H1 (cell line): ENCODE data around the gene KRTAP19-4. TPM values are rescaled to one million over a fixed set of nuclear protein-coding genes. Genes with fewer than 3 reads are reported as not detected.

Experiments
- CTCF ChIA-PET: fragments of 300-600 bp; sonication (Branson Sonifier 250); formaldehyde crosslinking; loops from one replicate; lab custom pipeline; 2021; ENCODE audit not compliant: partially characterized antibody; lab: Charles Lee
- POLR2A ChIA-PET: fragments of 300-600 bp; sonication (Branson Sonifier 250); formaldehyde crosslinking; loops from one replicate; lab custom pipeline; 2021; ENCODE audit warnings: inconsistent platforms; ENCODE audit not compliant: partially characterized antibody; lab: Charles Lee
- DNase-seq, 2 experiments: peaks; one replicate each; pipeline versions ENCODE4 v3.0.0 to v3.0.0-alpha.2; 2010 to 2022; ENCODE audit warnings: low spot score in 2 of 2, low read depth in 1 of 2, mixed read lengths in 1 of 2
- FAIRE-seq: peaks from 2 replicates; lab custom pipeline; 2011; peaks lifted over from hg19 to GRCh38; lab: Jason Lieb, UNC
- H2AFZ ChIP-seq: 2 replicates; pipeline ENCODE4 v1.8.1; 2012; ENCODE audit warnings: low read length, inconsistent platforms
- H2AK5ac ChIP-seq: 2 replicates; pipeline ENCODE4 v1.6.1; 2013; ENCODE audit warnings: low read depth, low read length
- H2BK120ac ChIP-seq: replicated peaks from 2 replicates; pipeline ENCODE3; 2013; ENCODE audit warnings: low read depth, low read length, inconsistent platforms
- H2BK12ac ChIP-seq: 2 replicates; pipeline ENCODE4 v1.6.1; 2013; ENCODE audit warnings: low read depth, low read length
- H2BK15ac ChIP-seq: 2 replicates; pipeline ENCODE4 v1.6.1; 2013; ENCODE audit warnings: low read length
- H2BK20ac ChIP-seq: 2 replicates; pipeline ENCODE4 v1.6.1; 2013; ENCODE audit warnings: low read length
- H2BK5ac ChIP-seq: 2 replicates; pipeline ENCODE4 v1.6.1; 2013; ENCODE audit warnings: low read depth, low read length
- H3K14ac ChIP-seq: 2 replicates; pipeline ENCODE4 v1.6.1; 2013; ENCODE audit warnings: inconsistent platforms; ENCODE audit not compliant: insufficient read length
- H3K18ac ChIP-seq: 2 replicates; pipeline ENCODE4 v1.6.1; 2013; ENCODE audit warnings: low read length; ENCODE audit errors: extremely low read depth
- H3K23ac ChIP-seq: 2 replicates; pipeline ENCODE4 v1.6.1; 2013; ENCODE audit warnings: inconsistent platforms; ENCODE audit not compliant: insufficient read length
- H3K23me2 ChIP-seq: 2 replicates; pipeline ENCODE4 v1.6.1; 2013; ENCODE audit warnings: low read depth, low read length
- H3K27ac ChIP-seq: 2 replicates; pipeline ENCODE4 v1.6.1; 2011; ENCODE audit warnings: low read depth, low read length, inconsistent platforms
- H3K27me3 ChIP-seq, 4 experiments: replicated peaks in 1 of 4; 1 replicate in 1 of 4; 2 replicates in 3 of 4; pipeline versions ENCODE4 v1.6.1 to v1.8.1; 2011 to 2013; ENCODE audit warnings: low read length in 3 of 4, mild to moderate bottlenecking in 3 of 4, inconsistent platforms in 2 of 4, mixed read lengths in 2 of 4, moderate library complexity in 1 of 4; ENCODE audit not compliant: control insufficient read depth in 3 of 4, insufficient read depth in 3 of 4; ENCODE audit errors: extremely low read depth in 1 of 4
- H3K36me3 ChIP-seq, 4 experiments: 2 replicates each; pipeline versions ENCODE4 v1.6.1 to v1.8.1; 2011 to 2013; ENCODE audit warnings: mild to moderate bottlenecking in 4 of 4, low read length in 3 of 4, moderate library complexity in 2 of 4, control low read depth in 1 of 4, inconsistent platforms in 1 of 4; ENCODE audit not compliant: insufficient read depth in 4 of 4, control insufficient read depth in 2 of 4
- H3K4ac ChIP-seq: replicated peaks from 2 replicates; pipeline ENCODE3; 2013; ENCODE audit warnings: low read length, low read depth, mixed read lengths, inconsistent platforms; ENCODE audit not compliant: insufficient read length
- H3K4me1 ChIP-seq, 4 experiments: replicated peaks in 1 of 4; 1 replicate in 1 of 4; 2 replicates in 3 of 4; pipeline versions ENCODE4 v1.6.1 to v1.8.1; 2011 to 2013; ENCODE audit warnings: low read length in 3 of 4, inconsistent platforms in 2 of 4, mixed read lengths in 1 of 4; ENCODE audit not compliant: insufficient read depth in 4 of 4, control insufficient read depth in 3 of 4
- H3K4me2 ChIP-seq, 2 experiments: 2 replicates each; pipeline versions ENCODE4 v1.6.1 to v1.8.1; 2011 to 2013; ENCODE audit warnings: low read depth in 2 of 2, low read length in 2 of 2, control low read depth in 1 of 2, inconsistent platforms in 1 of 2, mild to moderate bottlenecking in 1 of 2; ENCODE audit not compliant: insufficient read depth in 1 of 2
- H3K4me3 ChIP-seq, 4 experiments: fragments of 200-600, 300-600 bp in 1 of 4; sonication (generic), shearing (Covaris generic), sonication (Bioruptor Twin) in 1 of 4; 2 replicates each; pipeline versions ENCODE4 v1.5.1 to v1.8.1; 2011 to 2016; ENCODE audit warnings: low read length in 4 of 4, low read depth in 3 of 4, control low read depth in 2 of 4, inconsistent platforms in 2 of 4, mild to moderate bottlenecking in 2 of 4, mixed read lengths in 1 of 4, moderate library complexity in 1 of 4; ENCODE audit not compliant: insufficient read depth in 2 of 4; ENCODE audit errors: extremely low read depth in 1 of 4
- H3K56ac ChIP-seq: replicated peaks from 2 replicates; pipeline ENCODE3; 2013; ENCODE audit warnings: low read depth, mild to moderate bottlenecking, mixed read lengths, low read length, inconsistent platforms; ENCODE audit not compliant: insufficient read length
- H3K79me1 ChIP-seq: 2 replicates; pipeline ENCODE4 v1.6.1; 2013; ENCODE audit warnings: low read depth, low read length, control low read depth
- H3K79me2 ChIP-seq, 2 experiments: 2 replicates each; pipeline versions ENCODE4 v1.6.1 to v1.8.1; 2012 to 2013; ENCODE audit warnings: low read length in 2 of 2, mild to moderate bottlenecking in 2 of 2, inconsistent platforms in 1 of 2; ENCODE audit not compliant: insufficient read depth in 2 of 2, control insufficient read depth in 1 of 2
- H3K9ac ChIP-seq, 4 experiments: replicated peaks in 1 of 4; 1 replicate in 1 of 4; 2 replicates in 3 of 4; pipeline versions ENCODE4 v1.6.1 to v1.8.1; 2011 to 2013; ENCODE audit warnings: low read depth in 3 of 4, low read length in 3 of 4, control low read depth in 2 of 4, mild to moderate bottlenecking in 2 of 4, moderate library complexity in 2 of 4, inconsistent platforms in 1 of 4; ENCODE audit errors: extremely low read depth in 1 of 4
- H3K9me3 ChIP-seq, 2 experiments: 2 replicates each; pipeline versions ENCODE4 v1.6.1 to v1.8.1; 2012 to 2013; ENCODE audit warnings: mild to moderate bottlenecking in 2 of 2, moderate library complexity in 2 of 2, control low read depth in 1 of 2, inconsistent platforms in 1 of 2, low read depth in 1 of 2, low read length in 1 of 2, mixed read lengths in 1 of 2; ENCODE audit not compliant: insufficient read depth in 2 of 2
- H4K20me1 ChIP-seq, 2 experiments: replicated peaks in 1 of 2; 2 replicates each; pipeline versions ENCODE3 to v1.8.1; 2011 to 2013; ENCODE audit warnings: inconsistent platforms in 2 of 2, low read length in 2 of 2, mild to moderate bottlenecking in 1 of 2; ENCODE audit not compliant: insufficient read depth in 2 of 2, control insufficient read depth in 1 of 2
- H4K5ac ChIP-seq: 2 replicates; pipeline ENCODE4 v1.6.1; 2013; ENCODE audit warnings: low read length, low read depth, mixed read lengths, inconsistent platforms; ENCODE audit not compliant: insufficient read length
- H4K8ac ChIP-seq: 2 replicates; pipeline ENCODE4 v1.8.0; 2013; ENCODE audit warnings: mild to moderate bottlenecking, moderate library complexity, low read length, inconsistent platforms; ENCODE audit not compliant: insufficient read depth; ENCODE audit errors: extremely low read depth
- H4K91ac ChIP-seq: replicated peaks from 2 replicates; pipeline ENCODE3; 2013; ENCODE audit warnings: low read length, mixed read lengths, inconsistent platforms; ENCODE audit not compliant: insufficient read length
- BRCA1 ChIP-seq: IDR thresholded peaks from 2 replicates; pipeline ENCODE4 v1.6.1; 2012; ENCODE audit warnings: low read depth, low read length, improper control_type of control experiment
- HDAC6 ChIP-seq: IDR thresholded peaks from one replicate; pipeline ENCODE4 v1.7.1; 2012; ENCODE audit warnings: low read depth, mild to moderate bottlenecking, inconsistent platforms, low read length, moderate library complexity
- PHF8 ChIP-seq: fragments of 200-600 bp; sonication (generic); conservative IDR thresholded peaks from 2 replicates; pipeline ENCODE4 v1.7.1; 2012; ENCODE audit warnings: low read depth, mild to moderate bottlenecking, inconsistent platforms, low read length, moderate library complexity
- POU5F1 ChIP-seq: IDR thresholded peaks from 2 replicates; pipeline ENCODE4 v1.6.1; 2011; ENCODE audit warnings: low read depth, mild to moderate bottlenecking, low read length, moderate library complexity
- SP2 ChIP-seq: IDR thresholded peaks from 2 replicates; pipeline ENCODE4 v1.6.1; 2012; ENCODE audit warnings: mild to moderate bottlenecking, low read length, inconsistent platforms
- YY1 ChIP-seq: IDR thresholded peaks from 2 replicates; pipeline ENCODE4 v1.6.1; 2011; ENCODE audit warnings: low read depth, mild to moderate bottlenecking, low read length
- WGBS, 2 experiments: shearing (Covaris generic) in 1 of 2; methylation state at CpG; one replicate each; pipeline versions ENCODE4 v1.1.6 to v1.1.7; 2013 to 2015; ENCODE audit warnings: low lambda C conversion rate in 2 of 2, mixed read lengths in 2 of 2, inconsistent platforms in 1 of 2, low coverage in 1 of 2, missing lambda C conversion rate in 1 of 2; ENCODE audit not compliant: insufficient replicate concordance in 2 of 2, insufficient coverage in 1 of 2, insufficient read length in 1 of 2; ENCODE audit errors: extremely low coverage in 1 of 2, missing lambda C conversion rate in 1 of 2; 5-methylcytosine and 5-hydroxymethylcytosine counted together
- long read RNA-seq, 2 experiments: library from RNA in 1 of 2; library from capped mRNA in 1 of 2; stranded (forward); transcript quantifications; one replicate each; pipeline ENCODE4 v2.0.0, GENCODE V29; 2021; ENCODE audit warnings: inconsistent platforms in 1 of 2
- polyA minus RNA-seq, 3 experiments: library from RNA; depleted of rRNA, polyadenylated mRNA; stranded (reverse); fragments of >200 nt; gene quantifications; 1 replicate in 2 of 3; 2 replicates in 1 of 3; pipeline ENCODE4 v1.2.3, GENCODE V29; 2011
- polyA plus RNA-seq, 7 experiments: library from polyadenylated mRNA; depleted of rRNA in 3 of 7; stranded (reverse) in 5 of 7; unstranded in 2 of 7; fragments of >200 nt in 5 of 7; fragments of 200-250 nt in 2 of 7; gene quantifications; 1 replicate in 5 of 7; 2 replicates in 1 of 7; 4 replicates in 1 of 7; pipeline versions ENCODE4 v1.2.1 to v1.2.3, GENCODE V29; 2011 to 2013; ENCODE audit warnings: missing spikeins in 2 of 7, mixed read lengths in 2 of 7
- total RNA-seq: library from RNA; stranded (reverse); fragmentation: NEBNext Ultra II Directional; extraction: Animal tissue kit (Norgen Biotek cat#: 25700); gene quantifications from 2 replicates; pipeline ENCODE4 v1.2.1, GENCODE V29; 2021
- TF ChIP-seq, protein P1 (sequence below): IDR thresholded peaks from 2 replicates; pipeline ENCODE4 v1.6.1; 2012; ENCODE audit warnings: inconsistent platforms
- TF ChIP-seq, protein P2 (sequence below): IDR thresholded peaks from 2 replicates; pipeline ENCODE4 v1.6.1; 2011; ENCODE audit warnings: low read depth, mild to moderate bottlenecking, low read length; ENCODE audit not compliant: insufficient read depth

Gene KRTAP19-4, protein sequence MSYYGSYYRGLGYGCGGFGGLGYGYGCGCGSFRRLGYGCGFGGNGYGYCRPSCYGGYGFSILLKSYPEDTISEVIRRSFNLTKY
- total RNA-seq = not detected in 2 replicates
- polyA plus RNA-seq (2011; rRNA removed) = not detected in 2 replicates
- polyA plus RNA-seq (2011; cell fraction: cytosol; rRNA removed) = not detected
- polyA plus RNA-seq (2011; cell fraction: nucleus; rRNA removed) = not detected
- polyA plus RNA-seq (2012, experiment 1 of 2) = not detected in 4 replicates
- polyA plus RNA-seq (2012, experiment 2 of 2) = not detected
- not detected for polyA plus RNA-seq (2013, experiment 1 of 2)
- polyA plus RNA-seq (2013, experiment 2 of 2) = not detected
- not detected in 2 replicates for polyA minus RNA-seq (2011; rRNA and poly(A)+ RNA removed)
- polyA minus RNA-seq (2011; cell fraction: cytosol; rRNA and poly(A)+ RNA removed) = not detected
- polyA minus RNA-seq (2011; cell fraction: nucleus; rRNA and poly(A)+ RNA removed) = not detected
- long read RNA-seq, experiment 1 = 0 reads
- long read RNA-seq, experiment 2 = 0 reads

DNA sequence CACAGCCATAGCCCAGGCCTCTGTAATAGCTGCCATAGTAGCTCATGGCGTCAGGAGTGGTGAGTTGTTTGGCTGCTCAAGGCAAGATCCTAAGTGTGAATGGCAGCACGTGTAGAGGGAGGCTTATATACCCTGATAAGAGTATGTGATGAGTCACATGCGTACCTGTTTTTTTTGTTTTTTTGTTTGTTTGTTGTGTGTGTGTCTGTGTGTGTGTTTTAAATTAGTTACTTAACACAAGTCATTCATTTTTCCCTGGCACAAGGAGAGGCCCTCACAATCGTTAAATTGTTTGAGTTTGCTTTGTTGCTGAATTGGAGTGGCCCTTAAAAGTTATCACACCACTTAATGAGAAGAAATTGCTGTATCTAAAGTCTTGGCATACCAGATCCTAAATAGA lies at the start of gene KRTAP19-4:
Gene KRTAP19-4, minus strand, starts transcription at position 101 of the 400 bp plus-strand sequence. Its CDS starts 55 bp downstream, at position 46.
- H2BK120ac ChIP-seq = no peak within 1 kb of the TSS
- no peak within 1 kb of the TSS for H2BK15ac ChIP-seq
- 94% methylated on average over 4 of the region's 4 CpGs; no CpG with 5 or more reads in 1 of the 2 experiments for WGBS, 2 experiments
- no peak within 1 kb of the TSS for H3K56ac ChIP-seq
- FAIRE-seq (no peak), DNase-seq (no peak)
- H2AK5ac ChIP-seq = no peak within 1 kb of the TSS
- H3K9me3 ChIP-seq = no peaks in the 10 kb centered on the region
- no peaks in the 10 kb centered on the region for H4K20me1 ChIP-seq
- no peak within 1 kb of the TSS for H3K27ac ChIP-seq
- H3K18ac ChIP-seq = no peak within 1 kb of the TSS
- ChIA-PET POLR2A (no interaction called here), CTCF (interaction anchor here (0.7 to 2.7 kb wide), 3 partner anchors 9 to 334 kb away, joined by 3 to 21 read pairs (median 3); no protein-coding TSS in a partner anchor)
- H2BK5ac ChIP-seq = no peak within 1 kb of the TSS
- H3K4me3 ChIP-seq = no peak within 1 kb of the TSS
- no peak within 1 kb of the TSS for H2BK12ac ChIP-seq
- no peak within 1 kb of the TSS for H4K5ac ChIP-seq
- H3K23me2 ChIP-seq = no peaks in the 10 kb centered on the region
- no peaks in the 10 kb centered on the region for H3K27me3 ChIP-seq
- H3K23ac ChIP-seq = no peak within 1 kb of the TSS
- no peak within 1 kb of the TSS for H3K9ac ChIP-seq
- H3K36me3 ChIP-seq = no peaks in the 10 kb centered on the region
- H2BK20ac ChIP-seq = no peak within 1 kb of the TSS
- H3K79me1 ChIP-seq = no peaks in the 10 kb centered on the region
- H3K4me2 ChIP-seq = no peak within 1 kb of the TSS
- H3K14ac ChIP-seq = no peak within 1 kb of the TSS
- no peak within 1 kb of the TSS for H4K8ac ChIP-seq
- no peak within 1 kb of the TSS for H3K4ac ChIP-seq
- no peaks in the 10 kb centered on the region for H3K79me2 ChIP-seq
- H2AFZ ChIP-seq = no peak within 1 kb of the TSS
- TF ChIP-seq, protein P1, sequence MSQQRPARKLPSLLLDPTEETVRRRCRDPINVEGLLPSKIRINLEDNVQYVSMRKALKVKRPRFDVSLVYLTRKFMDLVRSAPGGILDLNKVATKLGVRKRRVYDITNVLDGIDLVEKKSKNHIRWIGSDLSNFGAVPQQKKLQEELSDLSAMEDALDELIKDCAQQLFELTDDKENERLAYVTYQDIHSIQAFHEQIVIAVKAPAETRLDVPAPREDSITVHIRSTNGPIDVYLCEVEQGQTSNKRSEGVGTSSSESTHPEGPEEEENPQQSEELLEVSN = no peak
- TF ChIP-seq HDAC6 (no peak), POU5F1 (no peak), BRCA1 (no peak), SP2 (no peak), PHF8 (no peak), YY1 (no peak)
- TF ChIP-seq, protein P2, sequence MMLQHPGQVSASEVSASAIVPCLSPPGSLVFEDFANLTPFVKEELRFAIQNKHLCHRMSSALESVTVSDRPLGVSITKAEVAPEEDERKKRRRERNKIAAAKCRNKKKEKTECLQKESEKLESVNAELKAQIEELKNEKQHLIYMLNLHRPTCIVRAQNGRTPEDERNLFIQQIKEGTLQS = no peak
- no peaks in the 10 kb centered on the region for H3K4me1 ChIP-seq
- H4K91ac ChIP-seq = no peak within 1 kb of the TSS
